ENCODE data around the gene PCDHGA2. TPM values are rescaled to one million over a fixed set of nuclear protein-coding genes. Genes with fewer than 3 reads are reported as not detected.

The PCDHGA2 gene
- total RNA-seq, 1 experiment from 2014 or later: not detected

GRCh38 chr5:141371572-141372475 lies 33.3 kb downstream of the PCDHGA2 start:
- Histone ChIP-seq H3K9ac (ENCODE audit: low read length) (no peak overlapping the region), H2AFZ (ENCODE audit: low read length) (no peak overlapping the region), H3K4me3 (ENCODE audit: low read length) (no peak overlapping the region), H3K27ac (ENCODE audit: low read length) (no peak overlapping the region), H3K79me2 (ENCODE audit: low read length) (no peaks in the 10 kb centered on the region), H3K4me1 (ENCODE audit: insufficient read depth, low read length) (no peaks in the 10 kb centered on the region), H3K27me3 (ENCODE audit: low read length) (no peaks in the 10 kb centered on the region), H3K36me3 (ENCODE audit: low read depth, low read length) (no peaks in the 10 kb centered on the region), H4K20me1 (ENCODE audit: low read length) (no peaks in the 10 kb centered on the region), H3K4me2 (ENCODE audit: low read length) (no peak overlapping the region), H3F3A (ENCODE audit: low read length, unreplicated experiment) (no peaks in the 10 kb centered on the region), H3K9me2 (replicated peaks; ENCODE audit: low read length) (no peaks in the 10 kb centered on the region), H3K9me3 (ENCODE audit: low read length) (no peaks in the 10 kb centered on the region)
- no peak for ATAC-seq
- intact Hi-C loops (cut with micrococcal nuclease): no loop called here
- ChIA-PET CTCF (no interaction called here), POLR2A (ENCODE audit: unreplicated experiment) (no interaction called here)
- no peak for DNase-seq
- no TSS peak for BruUV-seq (replicated peaks)
- TF ChIP-seq CTCF (conservative IDR thresholded peaks at IDR 0.05; ENCODE audit: low read depth, low read length) (no peak), EZH2 (IDR thresholded peaks at IDR 0.05; ENCODE audit: low read length, unreplicated experiment) (no peak), EZH2phosphoT487 (IDR thresholded peaks at IDR 0.05; ENCODE audit: borderline replicate concordance, low read length) (no peak)

GRCh38 chr5:141373673-141374317 lies 35.2 kb downstream of the PCDHGA2 start, which contains the start of gene PCDHGA6:
Gene PCDHGA6 (plus strand): TSS chr5:141373891. CDS start chr5:141374084, 193 bp downstream.
- TF ChIP-seq CTCF (conservative IDR thresholded peaks at IDR 0.05; ENCODE audit: low read depth, low read length) (no peak), EZH2phosphoT487 (IDR thresholded peaks at IDR 0.05; ENCODE audit: borderline replicate concordance, low read length) (no peak), EZH2 (IDR thresholded peaks at IDR 0.05; ENCODE audit: low read length, unreplicated experiment) (no peak)
- no peaks in the 10 kb centered on the region for H3K27me3 ChIP-seq (ENCODE audit: low read length)

More at GRCh38 chr5:141373673-141374317, 35.2 kb downstream of the PCDHGA2 start, which contains the start of gene PCDHGA6:
- Histone ChIP-seq H3K79me2 (ENCODE audit: low read length) (no peaks in the 10 kb centered on the region), H2AFZ (ENCODE audit: low read length) (no peak within 1 kb of the TSS), H3K9ac (ENCODE audit: low read length) (no peak within 1 kb of the TSS), H3K4me1 (ENCODE audit: insufficient read depth, low read length) (no peaks in the 10 kb centered on the region), H3K36me3 (ENCODE audit: low read depth, low read length) (no peaks in the 10 kb centered on the region), H3K27ac (ENCODE audit: low read length) (no peak within 1 kb of the TSS), H4K20me1 (ENCODE audit: low read length) (no peaks in the 10 kb centered on the region), H3K9me3 (ENCODE audit: low read length) (no peaks in the 10 kb centered on the region), H3F3A (ENCODE audit: low read length, unreplicated experiment) (no peaks in the 10 kb centered on the region), H3K4me2 (ENCODE audit: low read length) (no peak within 1 kb of the TSS), H3K4me3 (ENCODE audit: low read length) (no peak within 1 kb of the TSS), H3K9me2 (replicated peaks; ENCODE audit: low read length) (no peaks in the 10 kb centered on the region)
- ATAC-seq (no peak), DNase-seq (no peak)
- POLR2A ChIA-PET (ENCODE audit: unreplicated experiment): no interaction called here
- no TSS peak for BruUV-seq (replicated peaks)
- intact Hi-C loops (cut with micrococcal nuclease): no loop called here
- CTCF ChIA-PET: no interaction called here
